ENCODE data around the gene NADSYN1.

Gene NADSYN1

DNA sequence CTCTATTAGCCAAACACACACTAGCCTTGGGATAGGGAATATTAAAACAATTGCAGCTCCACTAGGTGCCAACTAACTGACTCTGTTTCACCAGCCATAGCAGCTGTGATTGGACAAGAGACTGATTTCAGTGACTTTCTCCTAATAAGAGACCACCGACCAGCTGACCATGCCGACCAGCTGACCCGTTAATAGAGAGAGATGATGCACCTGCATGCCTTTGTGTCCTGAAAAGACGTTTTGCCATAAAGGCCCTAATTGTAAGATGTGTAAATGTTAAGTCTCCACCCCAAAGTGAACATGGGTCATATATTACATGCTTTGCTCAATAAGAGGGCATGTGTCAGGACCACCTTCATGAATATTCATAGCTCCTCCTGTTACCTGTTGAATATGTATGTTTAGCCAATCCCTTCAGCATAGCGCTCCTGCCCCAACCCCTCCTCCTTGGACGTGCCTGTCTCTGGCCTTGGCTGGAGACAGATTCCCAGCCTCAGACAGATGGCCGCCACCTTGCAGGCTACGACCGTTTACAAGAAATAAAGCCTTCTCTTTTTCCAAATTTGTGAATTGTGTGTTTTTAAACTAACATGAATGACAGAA is 1.3 kb upstream of the NADSYN1 start:
- DNase-seq: no peak

GRCh38 chr11:71452199-71453036 is 585 bp upstream of the NADSYN1 start:
- DNase-seq: no peak

- no peak for DNase-seq
Measured at GRCh38 chr11:71453918-71454304, 908 bp downstream of the NADSYN1 start.

DNA sequence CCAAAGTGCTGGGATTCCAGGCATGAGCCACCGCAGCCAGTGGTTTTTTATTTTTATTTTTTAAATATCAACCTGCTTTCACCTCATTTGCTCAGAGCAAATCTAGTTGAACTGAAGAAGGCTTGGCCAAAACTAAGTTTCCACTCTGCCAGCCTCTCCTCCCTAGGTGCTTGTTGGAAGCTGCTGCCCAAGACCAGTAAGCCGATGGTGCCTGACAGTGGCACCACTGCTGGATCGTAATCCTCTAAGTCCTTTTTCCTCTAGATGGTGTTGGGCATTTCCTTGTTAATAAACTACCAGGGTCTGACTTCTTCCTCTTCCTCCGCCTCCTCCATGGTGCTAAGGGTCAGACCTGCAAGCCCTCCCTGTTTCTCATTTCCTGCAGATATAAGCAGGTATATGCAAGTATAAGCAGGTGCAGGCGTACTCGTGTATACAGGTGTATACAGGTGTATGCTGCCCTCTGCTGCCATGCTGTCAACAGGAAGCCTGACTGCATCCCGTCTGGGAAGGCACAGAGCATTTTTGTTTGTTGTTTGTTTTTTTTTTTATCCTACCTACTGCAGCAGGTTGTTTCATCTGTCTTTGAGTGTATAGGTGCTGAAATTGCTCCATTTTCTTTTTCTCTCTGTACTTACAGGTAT is 1.6 kb downstream of the NADSYN1 start:
- no peak for DNase-seq

GRCh38 chr11:71456294-71456693 is 3.3 kb downstream of the NADSYN1 start:
- no peak for DNase-seq

GRCh38 chr11:71456831-71457230 is 3.8 kb downstream of the NADSYN1 start:
- no peak for DNase-seq

- no peak for DNase-seq
Measured at GRCh38 chr11:71458146-71459070, 5.4 kb downstream of the NADSYN1 start.

DNA sequence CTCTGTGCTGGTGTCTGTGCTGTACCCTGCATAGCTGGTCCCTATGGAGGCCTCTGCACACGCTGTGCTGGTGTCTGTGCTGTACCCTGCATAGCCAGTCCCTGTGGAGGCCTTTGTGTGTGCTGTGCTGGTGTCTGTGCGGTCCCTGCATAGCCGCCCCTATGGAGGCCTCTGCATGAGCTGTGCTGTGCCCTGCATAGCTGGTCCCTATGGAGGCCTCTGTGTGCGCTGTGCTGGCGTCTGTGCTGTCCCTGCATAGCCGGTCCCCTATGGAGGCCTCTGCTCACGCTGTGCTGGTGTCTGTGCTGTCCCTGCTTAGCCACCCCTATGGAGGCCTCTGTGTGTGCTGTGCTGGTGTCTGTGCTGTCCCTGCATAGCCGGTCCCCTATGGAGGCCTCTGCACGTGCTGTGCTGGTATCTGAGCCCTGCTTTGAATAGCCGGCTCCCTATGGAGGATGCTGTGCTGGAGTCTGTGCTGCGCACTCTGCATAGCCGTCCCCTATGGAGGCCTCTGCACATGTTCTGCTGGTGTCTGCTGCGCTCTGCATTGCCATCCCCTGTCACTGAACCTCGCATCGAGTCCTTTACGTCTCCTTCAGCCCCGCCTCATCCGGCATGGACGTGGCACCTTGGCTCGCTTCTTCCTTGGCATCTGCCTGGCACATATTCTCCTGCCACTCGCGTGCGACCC is 6.2 kb downstream of the NADSYN1 start:
- DNase-seq: no peak

DNA sequence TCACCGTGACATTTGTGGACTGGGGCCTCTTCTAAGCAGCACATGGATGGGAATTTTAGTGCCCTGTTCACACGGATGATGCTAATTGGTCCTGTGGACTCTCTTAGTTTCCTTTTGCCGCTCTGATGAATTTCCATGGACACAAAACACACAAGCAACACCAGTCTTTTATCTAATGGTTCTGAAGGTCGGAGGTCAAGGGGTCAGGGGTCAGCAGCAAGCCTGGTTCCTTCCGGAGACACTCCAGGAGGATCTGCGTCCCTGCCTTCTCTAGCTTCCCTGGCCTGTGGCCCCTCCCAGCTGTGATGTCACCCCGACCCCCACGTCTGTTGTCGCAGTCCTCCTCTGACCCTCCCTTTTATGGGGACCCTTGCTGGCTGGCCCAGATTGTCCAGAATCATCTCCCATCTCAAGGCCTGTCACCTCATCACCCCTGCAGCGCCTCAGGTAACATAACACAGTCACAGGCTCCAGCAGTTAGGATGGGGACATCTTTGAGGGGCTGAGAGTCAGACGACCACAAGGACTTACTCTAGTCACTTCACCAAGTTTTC is 6.8 kb downstream of the NADSYN1 start:
- no peak for DNase-seq

- DNase-seq: no peak
Measured at GRCh38 chr11:71461696-71462095, 8.7 kb downstream of the NADSYN1 start.

DNA sequence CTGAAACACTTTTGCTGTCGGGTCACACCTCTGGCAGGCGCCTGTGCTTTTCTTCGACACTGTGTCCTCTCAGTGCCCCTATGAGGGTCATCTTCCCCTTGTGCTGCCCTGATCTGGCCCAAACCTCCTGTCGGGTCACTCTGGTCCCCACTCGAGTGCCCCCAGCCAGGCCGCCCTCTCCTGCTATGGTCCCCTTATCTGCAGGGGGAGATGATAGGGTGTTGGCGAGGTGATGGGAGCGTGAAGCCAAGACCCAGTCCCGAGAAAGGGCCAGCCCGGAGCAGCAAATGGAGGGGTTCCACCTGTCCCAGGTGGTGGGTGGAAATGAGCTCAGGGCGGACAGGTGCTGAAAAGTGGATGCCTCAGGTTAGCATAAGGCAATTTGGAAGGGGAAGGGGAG is 9.7 kb downstream of the NADSYN1 start:
- no peak for DNase-seq

GRCh38 chr11:71463331-71464211 is 10.6 kb downstream of the NADSYN1 start:
- no peak for DNase-seq

DNA sequence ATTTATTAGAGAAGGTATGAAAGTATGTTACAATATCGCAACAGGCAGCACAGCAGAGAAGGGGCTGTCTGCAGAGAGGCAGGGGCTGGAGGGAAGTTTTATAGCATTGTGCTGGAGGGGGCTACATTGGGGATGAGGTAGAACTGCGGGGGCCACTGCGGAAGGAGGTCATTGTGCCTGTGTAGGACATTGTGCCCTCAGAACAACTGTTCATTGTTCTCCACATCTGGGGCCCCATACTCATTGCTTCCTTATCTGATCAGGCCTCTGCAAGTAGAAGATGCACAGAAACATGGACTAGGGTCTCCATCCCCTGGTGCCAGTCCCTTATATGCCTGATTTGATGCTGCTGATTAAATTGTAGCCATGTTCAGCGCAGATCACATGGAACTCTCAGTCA is 12.1 kb downstream of the NADSYN1 start:
- DNase-seq: no peak

DNA sequence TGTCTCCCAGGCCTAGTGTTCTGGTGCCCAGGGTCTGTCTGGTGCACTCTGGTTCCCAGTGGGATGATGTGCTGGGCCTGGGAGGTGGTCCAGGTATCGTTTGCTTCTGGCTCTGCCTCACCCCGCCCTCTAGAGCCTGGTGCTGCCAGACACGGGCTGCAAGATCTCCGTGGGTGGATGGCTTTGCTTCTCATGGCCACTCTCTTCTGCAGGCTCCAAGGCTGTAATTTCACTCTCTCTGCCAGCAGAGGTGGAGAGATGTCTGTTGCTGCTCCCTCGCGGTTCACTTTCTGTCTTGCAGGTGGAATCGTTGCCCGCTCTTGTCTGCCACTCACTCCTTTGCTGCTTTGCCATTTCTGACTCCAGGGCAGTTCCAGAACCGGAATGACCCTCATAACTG is 13.4 kb downstream of the NADSYN1 start:
- no peak for DNase-seq

- DNase-seq: no peak
Measured at GRCh38 chr11:71467164-71467563, 14.2 kb downstream of the NADSYN1 start.

DNA sequence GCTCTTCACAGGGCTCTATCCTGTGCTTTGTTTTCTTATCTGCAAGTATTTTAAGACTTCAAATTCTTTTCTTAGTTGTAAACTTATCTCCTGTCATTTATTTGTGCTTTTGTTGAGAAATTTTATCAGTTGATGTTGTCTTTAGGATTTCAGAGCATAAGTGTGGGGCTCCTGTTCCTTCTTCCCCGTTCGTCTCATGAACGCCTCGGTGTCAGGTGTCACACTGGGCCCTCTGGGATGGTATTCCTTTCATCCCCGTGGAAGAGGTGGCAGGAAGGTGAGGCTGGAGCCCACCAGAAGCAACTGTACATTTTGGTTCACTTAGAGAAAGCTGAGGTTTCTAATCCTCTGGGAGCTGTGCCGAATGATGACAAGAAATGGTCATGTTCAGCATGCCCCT is 17.9 kb downstream of the NADSYN1 start:
- no peak for DNase-seq

DNA sequence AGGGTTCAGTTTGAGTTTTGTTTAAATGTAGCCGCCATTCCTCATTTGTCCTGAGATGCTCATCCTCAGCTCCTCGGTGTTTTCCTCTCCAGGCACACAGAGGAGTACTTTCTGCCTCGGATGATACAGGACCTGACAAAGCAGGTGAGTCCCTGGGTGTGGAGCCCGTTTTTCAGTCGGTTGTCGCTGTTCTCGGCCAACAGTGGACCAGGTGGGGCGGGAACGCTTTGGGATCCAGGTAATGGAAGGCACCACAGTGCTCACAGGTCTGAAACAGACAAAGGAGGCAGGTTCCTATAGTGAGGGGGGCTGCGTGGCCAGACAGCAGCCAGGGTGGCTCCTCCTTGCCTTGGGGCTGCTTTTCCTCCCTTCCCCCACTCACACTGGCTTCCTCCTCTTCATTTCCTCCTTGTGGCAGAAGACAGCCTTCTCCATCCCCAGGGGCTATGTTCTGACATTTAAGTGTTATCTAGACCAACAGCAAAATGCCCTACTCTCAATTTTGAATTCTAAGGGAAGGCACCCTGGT is 19.4 kb downstream of the NADSYN1 start:
- DNase-seq: no peak

GRCh38 chr11:71472941-71473792 is 20.2 kb downstream of the NADSYN1 start:
- no peak for DNase-seq

DNA sequence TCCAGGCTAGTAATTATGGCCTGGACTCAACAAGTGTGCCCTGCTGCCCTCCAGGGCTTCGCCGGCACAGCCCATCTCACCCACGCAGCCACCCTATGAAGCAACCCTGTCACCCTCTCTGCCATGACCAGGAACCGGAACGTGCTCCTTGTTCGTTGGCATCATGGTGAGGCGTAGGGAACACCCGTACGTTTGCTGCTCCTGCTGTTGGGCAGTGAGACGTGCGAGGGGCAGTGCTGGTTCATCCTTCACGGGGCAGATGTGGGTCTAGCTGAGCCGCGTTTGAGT is 20.7 kb downstream of the NADSYN1 start:
- no peak for DNase-seq

DNA sequence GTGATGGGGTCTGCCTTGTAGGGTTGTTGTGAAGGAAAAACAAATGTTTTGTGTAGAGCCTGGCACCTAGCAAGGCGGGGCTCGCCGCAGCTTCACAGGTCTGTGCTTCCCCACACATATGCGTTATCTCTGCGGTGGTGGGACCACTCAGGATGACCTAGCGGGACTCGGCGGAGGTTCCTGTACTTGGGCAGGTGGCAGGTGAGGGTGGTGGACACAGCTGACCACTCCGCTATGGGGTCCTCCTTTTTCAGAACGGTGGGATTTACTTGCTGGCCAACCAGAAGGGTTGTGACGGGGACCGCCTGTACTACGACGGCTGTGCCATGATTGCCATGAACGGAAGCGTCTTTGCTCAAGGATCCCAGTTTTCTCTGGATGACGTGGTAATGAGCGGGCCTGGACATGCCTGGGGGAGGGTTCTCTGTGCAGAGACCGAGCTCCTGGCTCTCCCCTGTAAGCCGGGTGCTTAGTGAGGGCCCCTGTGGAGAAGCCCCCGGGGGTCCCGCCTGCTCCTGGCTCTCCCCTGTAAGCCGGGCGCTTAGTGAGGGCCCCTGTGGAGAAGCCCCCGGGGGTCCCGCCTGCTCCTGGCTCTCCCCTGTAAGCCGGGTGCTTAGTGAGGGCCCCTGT is 21.3 kb downstream of the NADSYN1 start:
- DNase-seq: no peak
